ENCODE results near the gene PSMC3.

PSMC3 gene

GRCh38 chr11:47411884-47412746, 14.1 kb downstream of the PSMC3 start:
- no peak for DNase-seq

- DNase-seq: no peak
Measured at GRCh38 chr11:47410370-47411264, 15.6 kb downstream of the PSMC3 start.

DNA sequence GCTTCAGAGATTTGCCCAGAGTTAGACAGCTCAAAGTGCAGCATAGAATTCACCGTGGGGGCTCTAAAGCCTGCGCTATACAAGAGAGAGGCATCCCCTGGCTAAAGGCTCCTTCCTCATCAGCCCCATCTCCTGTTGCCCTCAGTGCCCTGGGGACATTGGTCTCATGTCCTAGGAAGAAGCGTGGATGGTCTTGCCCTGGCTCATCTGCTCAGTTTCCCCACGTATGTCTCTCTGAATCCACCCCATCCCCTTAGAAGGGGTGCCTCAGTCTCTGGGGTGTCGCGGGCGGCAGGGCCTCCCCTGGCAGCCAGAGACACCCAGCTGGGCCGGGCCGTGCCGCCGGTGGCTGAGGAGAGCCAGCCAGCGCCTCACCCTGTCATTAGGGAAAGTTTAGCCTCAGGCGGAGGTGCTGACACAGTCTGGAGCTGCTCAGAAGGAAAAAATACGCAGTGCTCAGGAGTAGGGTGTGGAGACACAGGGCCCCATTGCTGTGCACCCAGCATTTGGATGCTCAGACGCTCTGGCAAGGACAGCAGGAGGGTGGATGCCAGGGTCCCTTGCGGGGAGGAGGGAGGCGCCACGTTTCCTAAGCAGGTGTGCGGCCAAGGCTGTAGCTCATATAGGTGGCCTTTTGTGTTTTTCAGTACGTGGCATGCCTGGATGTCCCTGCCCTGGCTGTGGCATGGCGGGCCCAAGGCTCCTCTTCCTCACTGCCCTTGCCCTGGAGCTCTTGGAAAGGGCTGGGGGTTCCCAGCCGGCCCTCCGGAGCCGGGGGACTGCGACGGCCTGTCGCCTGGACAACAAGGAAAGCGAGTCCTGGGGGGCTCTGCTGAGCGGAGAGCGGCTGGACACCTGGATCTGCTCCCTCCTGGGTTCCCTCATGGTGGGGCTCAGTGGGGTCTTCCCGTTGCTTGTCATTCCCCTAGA, 16.5 kb downstream of the PSMC3 start:
- DNase-seq: no peak

GRCh38 chr11:47408598-47409439, 17.4 kb downstream of the PSMC3 start:
- DNase-seq: no peak

GRCh38 chr11:47407746-47408590, 18.3 kb downstream of the PSMC3 start, which contains the start of gene SLC39A13:
TSS of gene SLC39A13 (plus strand) at chr11:47408590. CDS start at chr11:47410095, 1,505 bp downstream.
- peak; percentile 97 for DNase-seq

GRCh38 chr11:47406896-47407745, 19.1 kb downstream of the PSMC3 start:
- DNase-seq: no peak

GRCh38 chr11:47403571-47403970, 22.7 kb downstream of the PSMC3 start:
- no peak for DNase-seq

DNA sequence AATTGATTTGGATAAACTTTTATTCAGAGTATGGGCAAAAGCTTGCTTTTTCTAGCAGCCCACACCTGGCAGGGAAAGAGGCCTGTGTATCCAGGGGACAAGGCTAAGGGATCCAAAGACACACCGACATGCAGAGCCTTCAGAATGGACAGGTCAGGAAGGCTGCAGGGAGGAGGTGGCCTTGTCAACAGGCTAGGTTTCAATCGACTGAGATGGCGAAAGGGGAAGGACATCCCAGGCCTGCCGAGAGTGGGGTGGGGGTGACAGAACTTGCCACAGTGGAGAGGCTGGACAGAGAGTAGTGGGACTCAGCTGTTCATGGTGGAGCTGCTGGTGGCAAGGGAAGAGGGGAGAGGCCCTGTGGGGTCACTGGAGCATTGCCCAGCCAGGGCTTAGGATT, 23.1 kb downstream of the PSMC3 start:
- DNase-seq: no peak

GRCh38 chr11:47400768-47401279, 25.4 kb downstream of the PSMC3 start:
- no peak for DNase-seq

GRCh38 chr11:47399860-47400767, 26.1 kb downstream of the PSMC3 start:
- DNase-seq: no peak

DNA sequence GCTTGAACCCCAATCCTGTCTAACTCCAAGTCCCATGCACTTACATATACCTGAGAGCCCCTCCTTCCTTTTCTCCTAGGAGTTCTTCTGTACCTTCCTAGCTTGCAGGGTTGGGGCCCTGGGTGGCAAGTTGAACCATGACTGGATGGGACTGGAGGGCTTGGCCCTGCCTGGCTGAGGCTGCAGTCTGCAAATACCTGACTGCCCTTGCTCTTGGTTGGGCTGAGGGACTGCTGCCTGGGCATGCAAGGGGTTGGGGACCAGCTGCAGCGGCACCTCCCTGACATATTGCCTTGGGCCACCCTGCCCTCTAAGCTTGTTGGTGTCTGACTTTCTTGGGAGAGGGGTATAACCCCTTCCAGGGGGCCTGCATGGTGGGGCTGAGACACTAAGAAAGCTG, 27.7 kb downstream of the PSMC3 start:
- DNase-seq: no peak

DNA sequence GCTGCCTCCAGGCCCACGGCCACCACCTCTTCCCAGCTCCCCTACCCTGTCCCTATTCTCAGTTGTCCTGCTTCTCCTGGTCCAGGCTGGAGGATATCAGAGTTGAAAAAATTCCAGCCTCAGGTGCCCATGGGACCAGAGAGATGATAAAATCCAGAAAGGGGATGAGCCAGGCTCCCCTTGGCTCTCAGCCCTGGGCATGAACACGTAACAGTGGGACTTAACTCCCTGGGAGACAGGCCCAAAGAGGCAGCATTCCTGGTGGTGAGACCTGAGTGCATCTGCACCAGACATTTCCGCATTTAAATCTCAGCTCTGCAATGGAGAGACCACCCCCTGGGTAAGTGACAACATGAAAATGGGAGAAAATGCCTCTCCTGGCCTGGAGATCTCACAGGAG, 28.2 kb downstream of the PSMC3 start:
- DNase-seq: no peak

DNA sequence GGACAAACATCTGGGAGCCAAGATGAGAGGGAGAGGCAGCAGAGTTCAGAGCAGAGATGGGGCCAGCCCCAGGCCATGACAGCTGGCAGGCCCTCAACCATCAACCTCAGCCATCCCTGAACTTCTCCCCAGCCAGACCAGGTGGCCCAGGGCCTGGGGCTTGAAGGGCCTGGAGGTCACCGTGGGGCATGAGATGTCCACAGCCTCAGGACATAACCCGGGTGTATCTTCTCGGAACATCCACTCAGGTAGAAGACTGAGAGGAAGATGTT, 30.3 kb downstream of the PSMC3 start:
- peak; percentile 8 for DNase-seq

DNA sequence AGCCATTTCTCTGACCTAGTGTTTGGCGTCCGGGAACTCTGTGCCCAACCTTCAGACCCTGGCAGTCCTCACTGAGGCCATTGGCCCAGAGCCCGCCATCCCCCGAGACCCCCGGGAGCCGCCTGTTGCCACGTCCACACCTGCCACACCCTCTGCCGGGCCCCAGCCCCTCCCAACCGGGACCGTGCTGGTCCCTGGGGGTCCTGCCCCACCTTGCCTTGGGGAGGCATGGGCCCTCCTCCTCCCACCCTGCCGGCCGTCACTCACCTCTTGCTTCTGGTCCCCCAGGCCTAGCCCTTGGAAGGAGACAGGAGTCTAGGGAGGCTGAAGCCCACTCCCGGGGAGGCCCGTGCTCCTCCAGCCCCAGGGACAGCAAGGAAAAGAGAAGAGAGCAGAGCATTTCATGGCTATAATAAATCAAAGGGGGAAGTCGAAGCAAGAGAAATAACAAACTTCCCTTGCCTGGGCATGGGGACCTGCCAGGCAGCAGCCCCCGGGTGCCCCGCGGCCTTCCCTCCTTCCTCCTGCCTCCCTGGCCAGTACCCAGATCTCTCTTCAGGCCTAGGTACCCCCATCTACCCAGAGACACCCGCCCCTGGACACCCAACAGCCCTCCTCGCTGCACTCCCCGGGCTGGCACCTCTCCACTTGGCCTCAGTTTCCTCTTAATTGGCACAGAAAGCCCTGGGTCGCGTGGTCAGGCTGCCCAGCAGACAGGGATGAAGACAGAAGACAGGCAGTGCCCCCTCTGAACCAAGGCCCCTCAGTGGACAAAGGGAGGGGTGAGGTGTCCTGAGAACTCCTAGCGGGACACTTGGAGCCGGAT, 30.8 kb downstream of the PSMC3 start:
- DNase-seq: peak; percentile 32

DNA sequence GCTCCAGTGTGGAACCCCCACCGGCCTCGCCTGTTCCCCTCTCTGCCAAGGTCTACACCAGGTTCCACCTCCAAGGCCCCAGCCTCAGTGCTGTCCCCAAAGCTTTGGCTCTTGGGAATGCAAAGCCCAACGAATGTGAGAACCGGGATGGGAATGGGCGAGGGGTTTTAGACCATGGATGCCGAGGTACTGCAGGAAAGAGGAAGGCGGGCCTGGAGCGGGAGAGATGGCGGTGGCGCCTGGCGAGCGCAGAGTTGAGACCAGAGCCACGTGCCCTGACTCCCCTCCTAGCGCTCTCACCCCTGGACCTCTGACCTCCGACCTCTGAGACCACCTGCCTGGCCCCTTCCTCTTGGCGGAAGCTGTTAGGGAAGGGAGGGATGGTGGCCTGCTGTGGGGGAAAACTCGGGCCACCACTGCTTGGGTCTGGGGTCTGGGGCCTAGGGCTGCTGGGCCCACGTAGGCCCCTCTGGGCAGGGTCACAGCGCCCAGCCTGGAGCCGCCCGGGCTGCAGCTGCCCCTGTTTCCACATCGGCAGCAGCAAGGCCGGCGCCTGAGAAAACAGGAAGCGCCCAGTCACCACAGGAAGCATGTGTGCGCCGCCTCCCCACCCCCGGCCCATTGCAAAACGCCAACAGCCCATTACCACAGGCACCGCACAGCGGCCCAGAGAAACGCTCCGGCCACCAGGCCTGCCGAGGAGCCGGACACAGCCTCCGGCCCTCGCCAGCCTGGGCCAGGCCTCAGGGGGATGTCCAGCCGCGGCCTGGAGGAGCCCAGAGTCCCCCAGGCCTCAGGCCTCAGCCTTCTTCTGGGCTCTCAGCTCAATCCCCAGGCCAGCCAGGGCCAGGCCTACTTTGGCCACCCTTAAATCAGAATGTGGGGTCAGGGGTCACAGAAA, 31.7 kb downstream of the PSMC3 start:
- peak; percentile 58 for DNase-seq

- peak; percentile 36 for DNase-seq
Measured at GRCh38 chr11:47394050-47394321, 32.3 kb downstream of the PSMC3 start.
